GM12873 (cell line): ENCODE data around the gene SSBP3.

ENCODE experiments used
- TF ChIP-seq, protein P1 (sequence below): IDR thresholded peaks from 2 replicates; pipeline ENCODE4 v1.5.1; 2012; ENCODE audit warnings: low read depth, mild to moderate bottlenecking, moderate library complexity, low read length, control low read depth; ENCODE audit not compliant: insufficient read depth; ENCODE audit errors: missing control alignments

Gene SSBP3

GRCh38 chr1:54415991-54416390, 9.8 kb upstream of the SSBP3 start:
- TF ChIP-seq, protein P1, sequence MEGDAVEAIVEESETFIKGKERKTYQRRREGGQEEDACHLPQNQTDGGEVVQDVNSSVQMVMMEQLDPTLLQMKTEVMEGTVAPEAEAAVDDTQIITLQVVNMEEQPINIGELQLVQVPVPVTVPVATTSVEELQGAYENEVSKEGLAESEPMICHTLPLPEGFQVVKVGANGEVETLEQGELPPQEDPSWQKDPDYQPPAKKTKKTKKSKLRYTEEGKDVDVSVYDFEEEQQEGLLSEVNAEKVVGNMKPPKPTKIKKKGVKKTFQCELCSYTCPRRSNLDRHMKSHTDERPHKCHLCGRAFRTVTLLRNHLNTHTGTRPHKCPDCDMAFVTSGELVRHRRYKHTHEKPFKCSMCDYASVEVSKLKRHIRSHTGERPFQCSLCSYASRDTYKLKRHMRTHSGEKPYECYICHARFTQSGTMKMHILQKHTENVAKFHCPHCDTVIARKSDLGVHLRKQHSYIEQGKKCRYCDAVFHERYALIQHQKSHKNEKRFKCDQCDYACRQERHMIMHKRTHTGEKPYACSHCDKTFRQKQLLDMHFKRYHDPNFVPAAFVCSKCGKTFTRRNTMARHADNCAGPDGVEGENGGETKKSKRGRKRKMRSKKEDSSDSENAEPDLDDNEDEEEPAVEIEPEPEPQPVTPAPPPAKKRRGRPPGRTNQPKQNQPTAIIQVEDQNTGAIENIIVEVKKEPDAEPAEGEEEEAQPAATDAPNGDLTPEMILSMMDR = no peak

DNA sequence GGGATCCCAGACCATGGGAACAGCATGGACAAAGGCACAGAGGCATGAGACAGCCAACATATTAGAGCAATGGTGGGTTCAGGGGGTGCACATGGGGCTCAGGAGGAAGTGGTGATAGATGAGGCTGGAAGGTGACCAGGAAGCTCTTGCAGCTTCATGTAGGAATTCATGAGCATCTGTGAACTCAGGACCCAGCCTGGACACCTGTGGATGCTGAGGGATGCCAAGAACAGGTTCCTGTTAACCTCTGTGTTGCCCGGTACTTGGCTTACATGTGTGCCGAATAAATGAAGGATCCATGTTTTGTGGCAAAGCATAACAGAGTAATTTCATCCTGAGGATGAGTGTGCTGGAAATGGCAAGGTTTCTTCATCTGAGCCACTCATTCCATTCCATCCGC, 9.3 kb upstream of the SSBP3 start:
- TF ChIP-seq, protein P1 = no peak

DNA sequence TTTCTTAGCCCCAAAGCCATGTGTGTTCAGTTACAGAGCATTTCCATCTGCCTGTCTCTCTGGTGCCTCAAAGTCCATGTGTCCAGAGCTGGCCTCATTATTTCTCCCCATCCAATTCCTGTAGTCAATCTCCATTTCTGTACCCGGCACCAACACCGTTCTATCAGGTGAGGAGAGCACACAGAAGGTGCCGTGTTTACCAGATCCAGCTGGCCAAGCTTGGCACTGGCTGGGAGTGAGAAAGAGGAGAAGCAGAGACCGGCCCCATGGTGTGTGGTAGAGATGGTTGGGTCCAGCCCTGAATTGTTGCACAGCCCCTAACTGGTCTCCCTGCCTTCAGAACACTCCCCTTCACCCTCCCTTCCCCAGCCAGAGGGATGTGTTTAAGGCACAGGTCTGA, 7.5 kb upstream of the SSBP3 start:
- TF ChIP-seq, protein P1 = no peak

DNA sequence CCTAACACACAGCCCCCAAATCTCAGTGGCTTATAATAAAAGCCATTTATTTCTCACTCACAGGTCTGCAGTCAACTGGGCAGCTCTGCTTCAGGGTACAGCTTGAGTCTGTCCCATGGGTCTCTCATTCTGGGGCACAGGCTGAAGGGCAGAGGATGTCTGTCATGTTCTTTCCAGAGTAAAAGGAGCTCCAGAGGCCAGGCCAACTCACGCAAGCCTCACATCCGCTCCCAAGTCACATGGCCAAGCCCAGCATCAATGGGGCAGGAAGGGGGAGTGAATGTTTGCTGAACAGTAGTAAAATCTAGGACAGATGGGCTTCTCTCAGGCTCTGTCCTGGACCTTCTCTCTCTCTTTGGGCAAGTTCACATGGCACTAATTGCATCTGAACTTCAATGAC, 7.1 kb upstream of the SSBP3 start:
- TF ChIP-seq, protein P1 = no peak

- TF ChIP-seq, protein P1 = no peak
These were observed 4.2 kb upstream of the SSBP3 start for GRCh38 chr1:54410359-54410758.

DNA sequence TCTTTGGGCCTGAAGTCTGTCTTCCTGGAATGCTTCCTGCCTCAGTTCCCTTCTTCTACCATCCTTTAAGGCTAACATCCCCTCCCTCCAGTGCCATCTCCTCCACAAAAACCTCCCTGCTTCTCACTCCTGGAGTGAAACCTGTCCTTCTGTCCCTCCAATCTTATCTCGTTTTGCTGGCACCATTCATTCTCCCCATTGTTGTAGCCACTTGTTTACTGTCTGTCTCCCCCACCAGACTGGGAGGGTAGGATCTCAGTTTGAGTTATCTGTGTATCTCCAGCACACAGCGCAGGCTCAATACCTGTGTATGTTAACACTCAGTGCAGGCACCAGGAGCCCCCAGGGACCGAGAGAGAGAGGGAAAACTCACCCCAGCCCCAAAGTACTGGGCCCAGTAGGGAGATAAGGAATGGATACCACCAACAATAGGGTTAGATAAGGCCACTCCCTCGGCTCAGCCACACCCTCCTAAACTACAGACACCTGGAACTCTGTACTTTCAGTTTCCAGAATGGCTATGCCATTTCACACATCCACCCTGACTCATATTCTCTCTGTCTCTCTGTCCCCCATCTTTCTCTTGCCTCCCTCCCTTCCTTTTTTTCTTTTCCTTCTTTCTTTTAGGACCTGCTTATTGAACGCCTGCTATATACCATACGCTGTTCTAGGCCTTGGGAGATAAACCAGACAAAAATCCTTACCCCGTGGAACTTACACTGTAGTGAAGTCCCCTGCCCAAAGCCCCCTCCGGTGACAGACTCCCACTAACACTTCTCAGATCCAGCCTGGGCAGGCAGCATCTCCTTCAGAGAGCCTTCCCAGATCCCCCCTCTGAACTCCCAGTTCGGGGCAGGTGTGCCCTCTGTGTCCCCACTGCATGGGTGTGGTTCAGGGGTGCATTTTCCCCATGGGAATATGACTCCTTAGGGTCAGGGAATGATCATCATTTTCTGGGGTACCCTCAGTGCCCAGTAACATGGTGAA, 3.3 kb upstream of the SSBP3 start:
- TF ChIP-seq, protein P1 = no peak

DNA sequence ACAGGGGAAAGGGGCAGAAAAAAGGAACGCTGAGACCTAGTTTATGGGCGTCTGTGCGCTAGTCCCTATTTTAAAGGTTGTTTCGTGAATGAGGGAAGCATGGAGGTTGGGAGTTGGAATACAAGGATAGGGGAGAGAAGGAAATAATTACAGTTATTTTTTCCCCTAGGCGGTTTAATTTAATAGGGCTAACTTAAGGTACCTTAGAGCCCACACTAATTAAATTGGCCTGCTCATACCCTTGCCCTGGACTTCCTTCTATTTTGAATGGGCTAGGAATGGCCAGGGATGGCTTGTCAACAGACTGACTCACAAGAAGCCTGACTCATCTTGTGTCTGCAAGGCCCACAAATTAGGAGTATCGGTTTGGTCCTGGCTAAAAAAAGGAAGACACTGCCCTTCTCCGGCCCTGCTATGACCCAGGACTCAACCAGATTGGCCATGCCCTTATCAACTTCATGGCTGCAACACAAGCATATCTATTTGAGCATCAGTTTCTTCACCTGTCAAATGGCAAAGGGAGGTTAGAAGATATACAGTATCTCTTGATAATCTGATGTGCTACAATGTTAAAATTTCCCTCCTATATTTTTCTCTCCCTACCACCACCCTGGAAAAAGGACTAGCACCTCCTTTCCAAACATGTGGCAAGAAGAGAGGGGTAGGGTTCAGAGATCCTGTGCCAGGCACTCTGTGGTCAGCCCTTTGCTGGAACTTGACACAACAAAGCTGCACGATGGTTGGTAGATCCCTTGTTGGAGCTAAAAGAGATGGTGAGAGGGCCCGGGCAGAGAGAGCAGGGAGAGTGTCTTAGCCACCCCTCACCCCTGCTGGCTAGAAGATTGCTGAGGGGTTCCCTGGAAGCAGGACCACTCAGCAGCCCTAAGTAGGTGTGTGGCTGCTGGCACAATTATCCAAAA, 2.2 kb upstream of the SSBP3 start:
- TF ChIP-seq, protein P1 = no peak
